Islet of Langerhans (tissue), 1 donor: ENCODE results near the gene ARHGEF17.

Experiments
- FAIRE-seq: peaks from one replicate; lab custom pipeline; 2011; peaks lifted over from hg19 to GRCh38; lab: Jason Lieb, UNC

ARHGEF17 gene

DNA sequence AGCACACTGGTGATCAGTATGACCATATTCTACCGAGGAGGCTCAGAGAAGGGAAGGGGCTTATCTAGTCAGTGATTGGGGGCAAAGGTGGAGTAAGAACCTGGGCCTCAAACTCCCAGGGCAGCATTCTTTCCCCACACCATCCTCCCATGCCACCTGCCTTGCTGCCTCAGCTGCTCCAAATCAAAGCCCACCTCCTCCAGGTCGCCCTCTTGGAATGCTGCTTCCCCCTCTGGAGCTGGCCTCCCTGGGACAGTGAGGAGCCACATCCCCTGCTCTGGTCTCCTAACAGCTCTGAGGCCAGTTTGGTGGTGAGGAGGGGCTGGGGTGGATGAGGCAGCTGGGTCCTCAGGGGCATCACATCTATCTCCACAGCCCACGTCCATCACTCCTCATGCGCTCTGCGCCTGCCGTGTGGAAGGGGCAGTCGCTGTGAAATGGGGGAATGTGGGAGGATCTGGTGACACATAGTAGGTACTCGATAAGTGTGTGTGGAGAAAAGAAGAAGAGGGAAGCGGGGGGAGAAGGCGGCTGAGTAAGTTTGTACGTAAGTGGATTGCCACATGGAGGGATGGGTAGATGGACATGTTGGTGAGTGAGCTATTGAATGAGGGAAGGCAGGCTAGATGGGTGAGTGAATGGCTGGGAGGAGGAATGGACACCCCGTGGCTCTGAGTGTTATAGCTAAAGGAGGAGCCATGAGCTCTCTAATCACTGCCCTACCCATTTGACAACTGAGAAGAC, 16.1 kb upstream of the ARHGEF17 start:
- no peak for FAIRE-seq

DNA sequence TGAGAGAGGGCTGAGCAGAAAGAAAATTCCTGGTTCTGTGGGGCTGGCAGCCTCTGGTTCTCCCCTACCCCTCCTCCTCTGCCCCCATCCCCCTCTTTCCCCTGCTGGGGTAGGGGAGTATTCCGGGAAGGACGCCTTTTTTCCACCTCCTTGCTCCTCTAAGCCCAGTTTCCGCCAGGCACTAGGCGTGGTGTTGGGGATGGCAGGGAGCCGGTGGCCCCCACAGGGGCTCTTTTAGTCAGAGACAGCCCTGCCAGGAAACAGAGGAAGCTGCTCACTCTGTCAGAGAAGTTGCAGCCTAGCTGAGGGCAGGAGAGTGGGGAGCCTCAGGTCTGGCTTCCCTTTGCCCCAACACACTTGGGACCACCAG, 15.6 kb upstream of the ARHGEF17 start:
- no peak for FAIRE-seq

DNA sequence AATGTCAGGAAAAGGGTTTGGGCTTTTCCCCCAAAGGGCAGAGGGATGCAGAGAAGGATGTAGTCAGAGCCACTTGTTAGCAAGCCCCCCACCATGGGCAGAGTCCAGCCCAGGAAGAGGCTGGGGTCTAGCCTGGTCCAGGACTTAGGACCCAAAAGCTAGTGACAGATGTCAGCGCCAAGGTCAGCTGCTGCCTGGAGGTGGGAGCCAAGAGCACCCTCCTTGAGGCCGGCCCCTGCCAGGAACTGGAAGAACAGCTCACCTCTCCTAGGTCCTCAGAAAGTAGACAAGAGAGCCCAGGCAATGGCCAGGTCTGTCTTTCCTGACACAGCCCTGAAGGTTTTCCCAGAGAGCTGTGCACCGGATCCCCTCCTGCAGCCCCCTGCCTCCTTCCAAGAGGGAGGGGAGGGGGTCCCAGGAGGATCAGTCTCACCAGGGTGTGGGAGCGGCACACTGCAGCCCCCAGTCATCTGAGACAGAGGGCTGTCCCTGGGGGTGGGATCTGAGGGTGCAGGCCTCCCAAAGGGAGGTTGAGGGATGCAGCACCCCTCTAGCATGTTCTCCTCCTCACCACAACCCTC, 14.6 kb upstream of the ARHGEF17 start:
- FAIRE-seq, result no peak

DNA sequence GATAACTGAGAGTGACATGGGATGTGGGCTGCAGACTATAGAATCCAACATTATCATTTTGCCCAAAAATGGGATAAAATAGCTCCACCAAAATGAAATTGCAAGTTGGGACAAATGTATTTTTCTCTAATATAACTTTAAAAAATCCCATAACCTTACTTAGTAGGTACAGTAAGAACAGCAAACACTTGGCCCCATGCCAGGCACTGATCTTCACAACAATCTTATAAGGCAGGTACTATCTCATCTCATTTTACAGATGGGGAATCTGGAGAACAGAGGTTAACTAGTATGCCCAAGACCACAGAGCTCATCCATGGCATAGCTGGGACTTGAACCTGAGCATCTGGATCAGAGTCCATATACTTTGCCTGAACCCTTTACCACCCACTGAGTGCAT, 13.5 kb upstream of the ARHGEF17 start:
- no peak for FAIRE-seq

DNA sequence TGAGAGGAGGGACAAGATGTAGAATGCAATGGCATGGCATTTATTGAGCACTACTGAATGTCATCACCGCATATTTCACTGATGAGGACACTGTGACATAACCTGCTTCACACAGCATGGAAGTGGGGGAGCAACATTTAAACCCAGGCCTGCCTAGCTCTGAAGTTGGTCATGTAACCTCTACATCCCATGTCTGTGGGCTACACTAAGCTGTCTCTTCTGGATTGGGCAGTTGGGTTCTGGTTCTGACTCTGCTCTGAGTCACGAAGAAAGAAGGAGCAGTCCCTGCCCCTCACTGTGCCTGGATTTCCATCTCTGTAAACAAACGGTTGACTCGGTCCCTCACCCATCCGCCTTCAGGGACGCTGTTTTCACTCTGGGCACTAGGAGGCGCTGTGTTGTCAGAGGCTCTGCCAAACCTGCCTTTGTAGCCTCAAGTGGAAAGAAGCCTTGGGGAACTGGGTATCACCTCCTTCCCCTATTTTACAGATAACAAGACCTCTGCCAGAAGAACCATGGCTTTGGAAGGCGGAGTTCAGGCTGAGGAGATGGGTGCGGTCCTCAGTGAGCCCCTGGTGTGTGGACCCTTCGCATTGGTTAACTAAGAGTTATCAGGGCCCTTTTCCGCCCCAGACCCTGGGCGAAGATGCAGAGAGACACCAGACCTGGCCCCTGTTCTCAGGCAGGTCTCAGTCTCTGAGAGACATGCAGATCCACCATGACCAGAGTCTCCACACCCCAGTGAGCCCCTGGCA, 12.7 kb upstream of the ARHGEF17 start:
- FAIRE-seq, result no peak

DNA sequence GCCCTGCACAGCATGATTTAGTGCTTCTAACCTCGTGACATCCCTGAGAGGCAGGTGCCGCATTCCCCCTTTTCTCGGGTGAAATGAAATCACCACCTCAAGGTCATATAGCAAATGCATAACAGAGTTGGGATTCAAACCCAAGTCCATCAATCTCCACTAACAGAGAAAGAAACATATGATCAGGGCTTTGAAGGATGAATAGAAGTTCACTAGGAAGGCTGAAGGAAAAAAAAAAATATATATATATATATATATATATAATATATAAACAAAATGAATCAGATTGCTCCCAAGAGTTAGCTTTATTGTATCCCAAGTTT, 12.1 kb upstream of the ARHGEF17 start:
- FAIRE-seq, result no peak

DNA sequence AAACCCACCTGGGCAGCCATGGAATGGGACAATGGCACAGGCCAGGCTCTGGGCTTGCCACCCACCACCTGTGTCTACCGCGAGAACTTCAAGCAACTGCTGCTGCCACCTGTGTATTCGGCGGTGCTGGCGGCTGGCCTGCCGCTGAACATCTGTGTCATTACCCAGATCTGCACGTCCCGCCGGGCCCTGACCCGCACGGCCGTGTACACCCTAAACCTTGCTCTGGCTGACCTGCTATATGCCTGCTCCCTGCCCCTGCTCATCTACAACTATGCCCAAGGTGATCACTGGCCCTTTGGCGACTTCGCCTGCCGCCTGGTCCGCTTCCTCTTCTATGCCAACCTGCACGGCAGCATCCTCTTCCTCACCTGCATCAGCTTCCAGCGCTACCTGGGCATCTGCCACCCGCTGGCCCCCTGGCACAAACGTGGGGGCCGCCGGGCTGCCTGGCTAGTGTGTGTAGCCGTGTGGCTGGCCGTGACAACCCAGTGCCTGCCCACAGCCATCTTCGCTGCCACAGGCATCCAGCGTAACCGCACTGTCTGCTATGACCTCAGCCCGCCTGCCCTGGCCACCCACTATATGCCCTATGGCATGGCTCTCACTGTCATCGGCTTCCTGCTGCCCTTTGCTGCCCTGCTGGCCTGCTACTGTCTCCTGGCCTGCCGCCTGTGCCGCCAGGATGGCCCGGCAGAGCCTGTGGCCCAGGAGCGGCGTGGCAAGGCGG, 11.4 kb upstream of the ARHGEF17 start:
- FAIRE-seq, result no peak

DNA sequence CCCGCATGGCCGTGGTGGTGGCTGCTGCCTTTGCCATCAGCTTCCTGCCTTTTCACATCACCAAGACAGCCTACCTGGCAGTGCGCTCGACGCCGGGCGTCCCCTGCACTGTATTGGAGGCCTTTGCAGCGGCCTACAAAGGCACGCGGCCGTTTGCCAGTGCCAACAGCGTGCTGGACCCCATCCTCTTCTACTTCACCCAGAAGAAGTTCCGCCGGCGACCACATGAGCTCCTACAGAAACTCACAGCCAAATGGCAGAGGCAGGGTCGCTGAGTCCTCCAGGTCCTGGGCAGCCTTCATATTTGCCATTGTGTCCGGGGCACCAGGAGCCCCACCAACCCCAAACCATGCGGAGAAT, 10.9 kb upstream of the ARHGEF17 start:
- FAIRE-seq, result no peak

DNA sequence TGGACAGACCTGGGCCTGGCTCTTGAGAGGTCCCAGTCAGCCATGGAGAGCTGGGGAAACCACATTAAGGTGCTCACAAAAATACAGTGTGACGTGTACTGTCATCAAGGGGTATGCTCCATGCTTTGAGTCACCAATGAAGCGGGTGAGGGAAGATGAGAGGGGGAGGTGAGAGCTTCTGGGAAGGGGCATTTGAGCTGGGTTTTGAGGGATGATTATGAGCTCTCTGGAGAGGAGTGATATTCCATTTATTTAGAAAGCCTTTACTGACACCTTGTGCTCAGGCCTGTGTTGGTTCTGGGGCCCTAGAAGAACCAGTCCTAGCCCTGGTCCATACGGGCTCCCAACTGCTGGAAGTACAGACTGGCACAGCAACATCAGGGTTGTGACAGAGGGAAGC, 10.4 kb upstream of the ARHGEF17 start:
- no peak for FAIRE-seq

DNA sequence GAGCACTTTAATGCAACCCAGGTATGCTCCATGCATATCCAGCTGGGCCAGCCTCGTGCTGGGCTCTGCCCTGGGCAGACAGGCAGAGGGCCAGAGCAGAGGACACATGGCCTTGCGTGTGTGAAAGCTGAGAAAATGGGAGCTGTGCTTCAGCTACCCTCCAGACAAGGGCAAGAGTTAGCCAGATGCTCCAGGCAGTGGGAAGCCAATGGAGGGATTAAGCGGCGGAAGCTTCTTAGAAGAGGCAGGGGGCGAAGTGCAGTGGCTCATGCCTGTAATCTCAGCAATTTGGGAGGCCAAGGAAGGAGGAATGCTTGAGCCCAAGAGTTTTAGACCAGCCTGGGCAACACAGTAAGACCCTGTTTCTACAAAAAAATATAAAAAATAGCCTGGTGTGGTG, 9.8 kb upstream of the ARHGEF17 start:
- FAIRE-seq, result no peak

DNA sequence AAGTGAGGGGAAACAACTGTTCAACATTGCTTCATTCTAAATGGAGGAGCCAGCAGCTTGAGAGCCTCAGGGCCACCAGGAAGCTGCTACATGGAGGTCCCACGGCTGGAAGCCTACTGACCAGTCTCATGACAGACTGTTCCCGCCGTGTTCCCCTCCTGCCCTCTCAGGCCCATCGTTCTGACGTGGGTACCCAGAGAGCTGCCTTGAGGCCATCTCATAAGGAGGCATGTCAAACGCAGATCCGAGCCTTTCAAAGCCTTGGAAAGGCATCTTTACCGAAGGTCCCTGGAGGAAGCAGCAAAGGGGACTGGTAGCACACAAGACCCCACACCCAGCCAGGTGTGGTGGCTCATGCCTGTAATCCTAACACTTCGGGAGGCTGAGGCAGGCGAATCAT, 8.3 kb upstream of the ARHGEF17 start:
- FAIRE-seq, result no peak

DNA sequence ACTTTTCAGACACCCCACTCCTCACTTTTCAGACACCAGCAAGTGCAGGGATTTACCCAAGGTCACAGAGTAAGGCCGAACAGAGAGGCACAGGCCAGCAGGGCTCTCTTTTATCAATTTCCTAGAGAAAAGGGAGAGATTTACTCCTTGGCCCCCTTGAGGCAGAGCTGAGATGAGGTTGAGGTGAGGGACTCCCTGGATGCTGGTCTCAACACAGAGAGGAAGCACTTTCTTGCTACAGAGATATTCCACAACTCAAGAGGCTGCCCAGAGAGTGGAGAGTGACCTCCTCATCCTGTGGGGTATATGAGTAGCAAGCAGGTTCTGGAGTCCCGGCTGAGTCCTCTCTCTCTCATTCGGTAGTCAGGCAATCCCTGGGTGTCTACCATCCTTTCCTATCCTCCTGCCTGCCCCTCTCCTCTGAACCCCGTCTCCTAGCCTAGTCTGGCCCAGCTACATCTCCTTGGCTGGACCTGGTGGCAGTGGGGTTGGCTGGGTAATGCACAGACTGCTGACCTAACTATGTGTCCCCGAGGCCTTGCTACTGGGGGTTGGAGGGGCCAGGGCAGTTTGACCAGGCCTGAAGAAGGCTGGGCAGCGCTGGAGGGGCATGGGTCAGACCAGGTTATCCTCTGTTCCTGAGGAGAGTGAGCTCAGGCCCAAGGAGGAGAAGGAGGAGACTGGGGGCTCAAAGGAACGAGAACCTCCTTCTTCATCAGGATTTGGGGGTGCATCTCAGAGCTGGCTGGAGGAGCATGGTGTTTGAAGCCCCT, 1.8 kb upstream of the ARHGEF17 start:
- FAIRE-seq, result no peak

DNA sequence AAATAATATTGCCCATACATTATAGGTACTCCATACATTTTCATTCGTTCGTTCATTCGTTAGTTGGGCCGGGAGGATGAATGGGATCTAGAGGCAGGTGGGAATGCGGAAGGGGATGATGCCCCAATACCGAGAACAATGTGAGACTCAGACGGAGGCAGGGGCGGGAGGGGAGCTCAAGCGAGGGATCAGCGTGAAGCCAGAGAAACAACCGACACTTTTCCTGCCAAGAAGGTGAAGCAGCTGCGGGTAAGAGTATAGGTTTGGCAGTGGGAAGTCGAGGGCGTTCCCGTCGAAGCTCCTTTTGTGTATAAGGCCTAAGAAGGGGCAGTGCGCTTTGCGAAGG, 1.1 kb upstream of the ARHGEF17 start:
- no peak for FAIRE-seq

DNA sequence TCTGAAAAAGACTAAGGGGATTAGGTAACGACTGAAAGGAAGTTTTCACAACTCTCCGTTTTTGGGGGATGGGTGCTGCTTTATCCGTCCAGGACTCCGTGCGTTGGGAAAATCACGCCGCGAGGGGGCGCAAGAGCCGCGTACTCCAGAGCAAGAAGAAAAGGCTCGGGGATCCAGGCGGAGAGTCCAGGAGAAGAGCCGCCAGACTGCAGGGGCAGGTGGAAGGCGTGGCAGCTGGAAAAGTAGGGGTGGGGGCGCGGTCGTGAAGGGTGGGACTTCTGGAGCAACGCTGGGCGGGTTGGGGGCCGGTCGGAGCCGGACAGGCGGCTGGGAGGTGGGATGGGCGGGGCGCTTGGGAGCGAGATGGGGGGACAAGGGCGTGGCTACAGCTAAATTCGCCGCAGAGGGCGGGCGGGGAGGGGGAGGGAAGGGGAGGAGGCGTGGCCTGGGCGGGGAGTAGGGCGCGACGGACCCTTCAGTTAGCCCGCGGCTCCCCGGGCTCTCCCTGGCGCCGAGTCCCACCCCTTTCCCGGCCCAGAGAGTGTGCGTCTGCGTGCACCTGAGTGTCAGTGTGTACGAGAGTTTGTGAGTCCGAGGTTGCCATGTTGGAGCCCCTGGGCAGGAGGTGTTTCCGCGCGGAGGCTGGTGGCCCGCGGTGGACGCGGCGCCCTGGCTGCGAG, 613 bp upstream of the ARHGEF17 start:
- FAIRE-seq, result no peak

DNA sequence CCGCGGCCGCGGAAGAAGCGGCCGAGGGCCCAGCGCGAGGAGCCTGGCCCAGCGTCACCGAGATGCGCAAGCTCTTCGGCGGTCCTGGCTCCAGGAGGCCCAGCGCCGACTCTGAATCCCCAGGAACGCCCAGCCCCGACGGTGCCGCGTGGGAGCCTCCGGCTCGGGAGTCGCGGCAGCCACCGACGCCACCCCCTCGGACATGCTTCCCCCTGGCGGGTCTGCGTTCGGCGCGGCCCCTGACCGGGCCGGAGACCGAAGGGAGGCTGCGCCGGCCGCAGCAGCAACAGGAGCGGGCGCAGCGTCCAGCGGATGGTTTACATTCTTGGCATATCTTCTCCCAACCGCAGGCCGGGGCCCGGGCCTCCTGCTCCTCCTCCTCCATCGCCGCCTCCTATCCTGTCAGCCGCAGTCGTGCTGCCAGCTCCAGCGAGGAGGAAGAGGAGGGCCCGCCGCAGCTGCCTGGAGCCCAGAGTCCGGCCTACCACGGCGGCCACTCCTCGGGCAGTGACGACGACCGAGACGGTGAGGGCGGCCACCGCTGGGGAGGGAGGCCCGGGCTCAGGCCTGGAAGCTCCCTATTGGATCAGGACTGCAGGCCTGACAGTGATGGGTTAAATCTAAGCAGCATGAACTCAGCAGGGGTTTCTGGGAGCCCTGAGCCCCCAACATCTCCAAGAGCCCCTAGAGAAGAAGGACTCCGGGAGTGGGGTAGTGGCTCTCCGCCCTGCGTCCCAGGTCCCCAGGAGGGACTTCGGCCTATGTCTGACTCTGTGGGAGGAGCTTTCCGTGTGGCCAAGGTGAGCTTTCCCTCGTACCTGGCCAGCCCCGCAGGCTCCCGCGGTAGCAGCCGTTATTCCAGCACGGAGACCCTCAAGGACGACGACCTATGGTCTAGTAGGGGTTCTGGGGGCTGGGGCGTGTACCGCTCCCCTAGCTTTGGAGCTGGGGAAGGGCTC, 1.2 kb downstream of the ARHGEF17 start:
- FAIRE-seq, result no peak

DNA sequence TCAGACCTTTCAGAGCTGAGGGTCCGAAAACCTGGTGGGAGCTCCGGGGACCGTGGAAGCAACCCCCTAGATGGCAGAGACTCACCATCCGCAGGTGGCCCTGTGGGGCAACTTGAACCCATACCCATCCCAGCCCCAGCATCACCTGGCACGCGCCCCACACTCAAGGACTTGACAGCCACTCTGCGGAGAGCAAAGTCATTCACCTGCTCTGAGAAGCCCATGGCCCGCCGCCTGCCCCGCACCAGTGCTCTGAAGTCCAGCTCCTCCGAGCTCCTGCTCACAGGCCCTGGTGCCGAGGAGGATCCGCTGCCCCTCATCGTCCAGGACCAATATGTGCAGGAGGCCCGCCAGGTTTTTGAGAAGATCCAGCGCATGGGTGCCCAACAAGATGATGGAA, 2.0 kb downstream of the ARHGEF17 start:
- FAIRE-seq, result no peak

DNA sequence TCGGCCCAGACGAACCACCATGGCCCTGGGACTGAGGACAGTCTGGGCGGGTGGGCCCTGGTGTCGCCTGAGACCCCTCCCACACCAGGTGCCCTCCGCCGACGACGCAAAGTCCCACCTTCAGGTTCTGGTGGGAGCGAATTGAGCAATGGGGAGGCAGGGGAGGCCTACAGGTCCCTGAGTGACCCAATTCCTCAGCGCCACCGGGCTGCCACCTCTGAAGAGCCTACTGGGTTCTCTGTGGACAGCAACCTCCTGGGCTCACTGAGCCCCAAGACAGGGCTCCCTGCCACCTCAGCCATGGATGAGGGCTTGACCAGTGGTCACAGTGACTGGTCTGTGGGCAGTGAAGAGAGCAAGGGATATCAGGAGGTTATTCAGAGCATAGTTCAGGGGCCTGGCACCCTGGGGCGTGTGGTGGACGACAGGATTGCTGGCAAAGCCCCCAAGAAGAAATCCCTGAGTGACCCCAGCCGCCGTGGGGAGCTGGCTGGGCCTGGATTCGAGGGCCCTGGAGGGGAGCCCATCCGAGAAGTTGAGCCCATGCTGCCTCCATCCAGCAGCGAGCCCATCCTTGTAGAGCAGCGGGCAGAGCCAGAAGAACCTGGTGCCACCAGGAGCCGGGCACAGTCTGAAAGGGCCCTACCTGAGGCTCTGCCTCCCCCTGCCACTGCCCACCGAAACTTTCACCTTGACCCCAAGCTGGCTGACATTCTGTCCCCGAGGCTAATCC, 2.8 kb downstream of the ARHGEF17 start:
- no peak for FAIRE-seq

DNA sequence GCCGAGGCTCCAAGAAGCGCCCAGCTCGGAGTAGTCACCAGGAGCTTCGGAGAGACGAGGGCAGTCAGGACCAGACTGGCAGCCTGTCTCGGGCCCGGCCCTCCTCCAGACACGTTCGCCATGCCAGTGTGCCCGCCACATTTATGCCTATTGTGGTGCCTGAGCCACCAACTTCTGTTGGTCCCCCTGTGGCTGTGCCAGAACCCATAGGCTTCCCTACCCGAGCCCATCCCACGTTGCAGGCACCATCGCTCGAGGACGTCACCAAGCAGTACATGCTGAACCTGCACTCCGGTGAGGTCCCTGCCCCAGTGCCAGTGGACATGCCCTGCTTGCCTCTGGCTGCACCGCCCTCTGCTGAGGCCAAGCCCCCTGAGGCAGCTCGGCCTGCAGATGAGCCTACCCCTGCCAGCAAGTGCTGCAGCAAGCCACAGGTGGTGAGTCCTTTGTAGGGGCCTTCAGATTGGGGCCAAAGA, 3.4 kb downstream of the ARHGEF17 start:
- no peak for FAIRE-seq

DNA sequence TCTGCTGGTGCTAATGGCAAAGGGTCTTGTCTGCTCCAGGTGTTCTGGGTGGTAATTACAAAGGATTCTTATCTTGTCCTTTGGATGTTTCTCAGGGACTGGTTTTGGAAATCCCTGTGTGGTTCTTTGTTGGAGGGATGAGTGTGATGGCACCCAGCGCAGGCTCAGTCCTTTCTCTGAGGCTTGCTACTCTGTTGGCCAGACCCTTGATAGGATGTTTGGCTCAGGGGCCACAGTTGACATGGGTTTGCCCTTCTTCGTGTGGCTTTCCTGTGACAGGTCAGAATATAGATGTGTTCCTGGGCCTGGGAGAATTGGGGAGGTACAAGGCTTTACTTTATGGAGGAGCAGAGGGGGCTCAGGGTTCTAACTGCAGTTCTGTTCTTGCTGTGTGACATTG, 4.0 kb downstream of the ARHGEF17 start:
- FAIRE-seq, result no peak

DNA sequence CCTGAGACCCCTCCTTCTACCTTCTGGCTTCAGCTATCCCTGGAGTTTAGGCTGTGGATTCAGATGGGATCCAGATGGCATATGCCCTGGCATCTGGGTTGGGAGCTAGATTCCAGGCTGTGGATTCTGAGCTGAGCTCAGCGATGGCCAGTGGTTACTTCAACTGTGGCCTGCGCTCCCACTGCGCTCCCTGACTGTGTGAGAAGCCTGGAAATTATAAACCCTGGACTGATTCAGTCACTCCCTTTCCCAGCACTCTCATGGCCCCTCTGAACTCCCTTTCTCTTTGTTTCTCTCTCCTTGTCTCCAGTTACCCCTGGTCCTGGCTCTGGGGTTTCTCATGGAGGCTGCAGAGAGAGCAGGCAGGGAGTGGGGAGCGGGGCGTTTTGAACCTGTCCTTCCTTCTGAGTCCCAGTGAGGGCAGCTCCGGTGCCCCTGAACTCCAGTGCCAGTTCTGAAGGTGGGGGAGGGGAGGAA, 4.8 kb downstream of the ARHGEF17 start:
- no peak for FAIRE-seq
